Neural cell (in vitro differentiated cells): ENCODE data around the gene SAE1. TPM values are rescaled to one million over a fixed set of nuclear protein-coding genes. Genes with fewer than 3 reads are reported as not detected.

Experiments used
- H2AFZ ChIP-seq: fragments of 200-600, 300-800 bp; sonication (generic), shearing (Covaris generic); 2 replicates; pipeline ENCODE4 v1.6.0; 2014; ENCODE audit warnings: low read depth, mild to moderate bottlenecking, antibody characterized with exemption, low read length, moderate library complexity
- H3F3A ChIP-seq: fragments of 200-600 bp; shearing (Covaris generic); 2 replicates; pipeline ENCODE4 v1.6.1; 2016; ENCODE audit warnings: mild to moderate bottlenecking, moderate library complexity, mixed read lengths, antibody characterized with exemption, low read length; ENCODE audit not compliant: insufficient read depth, poor library complexity, severe bottlenecking
- H3K27ac ChIP-seq: fragments of 200-600, 300-800 bp; sonication (generic), shearing (Covaris generic); 2 replicates; pipeline ENCODE4 v1.5.1; 2014; ENCODE audit warnings: mild to moderate bottlenecking, low read length, moderate library complexity
- H3K27me3 ChIP-seq: fragments of 300-800, 200-600 bp; sonication (generic), shearing (Covaris generic); 2 replicates; pipeline ENCODE4 v1.6.0; 2014; ENCODE audit warnings: mild to moderate bottlenecking, low read depth, low read length, moderate library complexity; ENCODE audit not compliant: insufficient read depth
- H3K36me3 ChIP-seq: fragments of 300-800, 200-600 bp; sonication (generic), shearing (Covaris generic); 2 replicates; pipeline ENCODE4 v1.5.1; 2014; ENCODE audit warnings: mild to moderate bottlenecking, antibody characterized with exemption, low read length, moderate library complexity; ENCODE audit not compliant: insufficient read depth
- H3K4me2 ChIP-seq: fragments of 300-800, 200-600 bp; sonication (generic), shearing (Covaris generic); 2 replicates; pipeline ENCODE4 v1.6.0; 2014; ENCODE audit warnings: mild to moderate bottlenecking, low read length
- H3K4me3 ChIP-seq: fragments of 300-800, 200-600 bp; sonication (generic), shearing (Covaris generic); 2 replicates; pipeline ENCODE4 v1.5.1; 2014; ENCODE audit warnings: mild to moderate bottlenecking, low read length, moderate library complexity
- H3K79me2 ChIP-seq: fragments of 200-600 bp; shearing (Covaris generic); replicated peaks from 2 replicates; pipeline ENCODE4 v1.6.0; 2014; ENCODE audit warnings: mild to moderate bottlenecking, low read length, moderate library complexity; ENCODE audit not compliant: insufficient read depth
- H3K9ac ChIP-seq: fragments of 300-800, 200-600 bp; sonication (generic), shearing (Covaris generic); 2 replicates; pipeline ENCODE4 v1.6.1; 2016; ENCODE audit warnings: mild to moderate bottlenecking, low read length, mixed read lengths
- H3K9me2 ChIP-seq: fragments of 200-600 bp; shearing (Covaris generic); 2 replicates; pipeline ENCODE4 v1.6.1; 2016; ENCODE audit warnings: mild to moderate bottlenecking, low read length, mixed read lengths; ENCODE audit not compliant: insufficient read depth
- H3K9me3 ChIP-seq: fragments of 200-600, 300-800 bp; sonication (generic), shearing (Covaris generic); 2 replicates; pipeline ENCODE4 v1.6.1; 2016; ENCODE audit warnings: mild to moderate bottlenecking, mixed run types, low read length, moderate library complexity, mixed read lengths
- H4K20me1 ChIP-seq: fragments of 200-600 bp; shearing (Covaris generic); 2 replicates; pipeline ENCODE4 v1.6.1; 2016; ENCODE audit warnings: mild to moderate bottlenecking, mixed run types; ENCODE audit not compliant: insufficient read depth
- CTCF ChIP-seq: fragments of 450-650 bp; IDR thresholded peaks from 2 replicates; pipeline ENCODE4 v1.5.1; 2014; ENCODE audit warnings: antibody characterized with exemption, mild to moderate bottlenecking, moderate library complexity; ENCODE audit not compliant: poor library complexity, severe bottlenecking
- EP300 ChIP-seq: fragments of 450-650 bp; conservative IDR thresholded peaks from 2 replicates; pipeline ENCODE4 v1.6.1; 2014; ENCODE audit warnings: antibody characterized with exemption, mild to moderate bottlenecking, moderate library complexity; ENCODE audit not compliant: poor library complexity, severe bottlenecking
- EZH2 ChIP-seq: fragments of 200-600, 300-800 bp; shearing (Covaris generic), sonication (generic); IDR thresholded peaks from 2 replicates; pipeline ENCODE4 v1.6.1; 2014; ENCODE audit warnings: antibody characterized with exemption, low read length, borderline replicate concordance, mild to moderate bottlenecking; ENCODE audit not compliant: insufficient read depth, poor library complexity, severe bottlenecking
- MXI1 ChIP-seq: fragments of 450-650 bp; conservative IDR thresholded peaks from 2 replicates; pipeline ENCODE4 v1.6.1; 2014; ENCODE audit warnings: antibody characterized with exemption, mild to moderate bottlenecking; ENCODE audit not compliant: poor library complexity, severe bottlenecking
- POLR2AphosphoS5 ChIP-seq: IDR thresholded peaks from 2 replicates; pipeline ENCODE4 v1.6.1; 2012
- RAD21 ChIP-seq: fragments of 450-650 bp; conservative IDR thresholded peaks from 2 replicates; pipeline ENCODE4 v1.6.1; 2014; ENCODE audit warnings: antibody characterized with exemption, mild to moderate bottlenecking, moderate library complexity
- REST ChIP-seq: IDR thresholded peaks from 2 replicates; pipeline ENCODE4 v1.6.1; 2012; ENCODE audit warnings: borderline replicate concordance
- SMC3 ChIP-seq: fragments of 450-650 bp; conservative IDR thresholded peaks from 2 replicates; pipeline ENCODE4 v1.6.1; 2014; ENCODE audit warnings: antibody characterized with exemption, mild to moderate bottlenecking, moderate library complexity; ENCODE audit not compliant: poor library complexity
- TAF1 ChIP-seq: IDR thresholded peaks from 2 replicates; pipeline ENCODE4 v1.6.1; 2012; ENCODE audit warnings: low read depth
- polyA plus RNA-seq: library from polyadenylated mRNA; depleted of rRNA; stranded (reverse); fragments of >200 nt; gene quantifications from 2 replicates; pipeline ENCODE4 v1.2.3, GENCODE V29; 2014

Gene SAE1
- polyA plus RNA-seq, 1 donor from 2014 or later, result 178 TPM

- Histone ChIP-seq H4K20me1 (no peaks in the 10 kb centered on the region), H3K36me3 (no peaks in the 10 kb centered on the region)
Observed at GRCh38 chr19:47093254-47093653, 37.4 kb upstream of the SAE1 start.

GRCh38 chr19:47093841-47094240, 36.8 kb upstream of the SAE1 start:
- no peaks in the 10 kb centered on the region for H3K27me3 ChIP-seq
- no peak for TF ChIP-seq EZH2
- TF ChIP-seq POLR2AphosphoS5, result no peak
- no peak for TF ChIP-seq CTCF
- no peak for TF ChIP-seq RAD21
- TF ChIP-seq EP300, result no peak
- TF ChIP-seq MXI1, result no peak
- no peak for TF ChIP-seq SMC3
- no peak for TF ChIP-seq TAF1

More at GRCh38 chr19:47093254-47093653, 37.4 kb upstream of the SAE1 start:
- Histone ChIP-seq H3K9ac (no peak overlapping the region), H3K4me2 (no peak overlapping the region), H3F3A (no peaks in the 10 kb centered on the region), H3K9me3 (no peaks in the 10 kb centered on the region), H3K79me2 (peaks cover 20% of the 10 kb centered on the region), H3K27me3 (no peaks in the 10 kb centered on the region), H3K27ac (no peak overlapping the region), H2AFZ (no peak overlapping the region), H3K4me3 (no peak overlapping the region), H3K9me2 (no peaks in the 10 kb centered on the region)
- TF ChIP-seq MXI1 (no peak), TAF1 (no peak), RAD21 (no peak), EP300 (no peak), EZH2 (no peak), POLR2AphosphoS5 (no peak), REST (no peak), CTCF (no peak), SMC3 (no peak)

More at GRCh38 chr19:47093841-47094240, 36.8 kb upstream of the SAE1 start:
- Histone ChIP-seq H3K4me2 (no peak overlapping the region), H3K27ac (no peak overlapping the region), H3K36me3 (no peaks in the 10 kb centered on the region), H3K4me3 (no peak overlapping the region), H4K20me1 (no peaks in the 10 kb centered on the region), H3F3A (no peaks in the 10 kb centered on the region), H2AFZ (no peak overlapping the region), H3K9ac (no peak overlapping the region), H3K9me3 (no peaks in the 10 kb centered on the region), H3K9me2 (no peaks in the 10 kb centered on the region), H3K79me2 (peaks cover 22% of the 10 kb centered on the region)
